HG03280 (cell line): Measurements from ENCODE around the gene ZNF667.
A peak's percentile ranks its signal among the peaks of the same experiment; 100 is the strongest.

ENCODE experiments used
- ATAC-seq: cut with Tn5 transposase; IDR thresholded peaks from one replicate; pipeline ENCODE4 v1.9.1; 2021; ENCODE audit warnings: mild to moderate bottlenecking, moderate library complexity; ENCODE audit not compliant: unreplicated experiment

ZNF667 gene

GRCh38 chr19:56393119-56394012 lies 83.8 kb downstream of the ZNF667 start, which contains the start of gene ZNF582:
ZNF582 (minus strand) TSS chr19:56393534; CDS start chr19:56391752, 1,782 bp downstream.
- peak; percentile 90 for ATAC-seq
